H1 (cell line): ENCODE measurements around the gene CATSPERD. TPM values are rescaled to one million over a fixed set of nuclear protein-coding genes. Genes with fewer than 3 reads are reported as not detected.

ENCODE experiments used
- CHD1 ChIP-seq: IDR thresholded peaks from 2 replicates; pipeline ENCODE4 v1.6.1; 2012; ENCODE audit warnings: low read depth, low read length, improper control_type of control experiment
- HDAC6 ChIP-seq: IDR thresholded peaks from one replicate; pipeline ENCODE4 v1.7.1; 2012; ENCODE audit warnings: low read depth, mild to moderate bottlenecking, inconsistent platforms, low read length, moderate library complexity
- KDM1A ChIP-seq: fragments of 200-600, 300-600 bp; sonication (generic); IDR thresholded peaks from 2 replicates; pipeline ENCODE4 v1.7.1; 2016; ENCODE audit warnings: mild to moderate bottlenecking, low read length, borderline replicate concordance
- POLR2A ChIP-seq, 2 experiments: IDR thresholded peaks; 1 replicate in 1 of 2; 2 replicates in 1 of 2; pipeline ENCODE4 v1.6.1; 2011; ENCODE audit warnings: low read depth in 2 of 2, low read length in 2 of 2, mild to moderate bottlenecking in 2 of 2; ENCODE audit errors: control extremely low read depth in 1 of 2
- POLR2AphosphoS5 ChIP-seq: IDR thresholded peaks from 2 replicates; pipeline ENCODE4 v1.6.1; 2011; ENCODE audit warnings: low read depth, low read length
- RFX5 ChIP-seq: IDR thresholded peaks from 2 replicates; pipeline ENCODE4 v1.6.1; 2011; ENCODE audit warnings: low read depth, low read length, improper control_type of control experiment, borderline replicate concordance
- SP4 ChIP-seq: IDR thresholded peaks from 2 replicates; pipeline ENCODE4 v1.6.1; 2012; ENCODE audit warnings: low read length, inconsistent platforms
- YY1 ChIP-seq: IDR thresholded peaks from 2 replicates; pipeline ENCODE4 v1.6.1; 2011; ENCODE audit warnings: low read depth, mild to moderate bottlenecking, low read length
- polyA plus RNA-seq, 7 experiments: library from polyadenylated mRNA; depleted of rRNA in 3 of 7; stranded (reverse) in 5 of 7; unstranded in 2 of 7; fragments of >200 nt in 5 of 7; fragments of 200-250 nt in 2 of 7; gene quantifications; 1 replicate in 5 of 7; 2 replicates in 1 of 7; 4 replicates in 1 of 7; pipeline versions ENCODE4 v1.2.1 to v1.2.3, GENCODE V29; 2011 to 2013; ENCODE audit warnings: missing spikeins in 2 of 7, mixed read lengths in 2 of 7
- total RNA-seq: library from RNA; stranded (reverse); fragmentation: NEBNext Ultra II Directional; extraction: Animal tissue kit (Norgen Biotek cat#: 25700); gene quantifications from 2 replicates; pipeline ENCODE4 v1.2.1, GENCODE V29; 2021
- TF ChIP-seq, protein P1 (sequence below): fragments of 300-600 bp; sonication (generic); IDR thresholded peaks from 2 replicates; pipeline ENCODE4 v1.7.1; 2012; ENCODE audit warnings: low read length, moderate library complexity, mild to moderate bottlenecking, inconsistent platforms; ENCODE audit not compliant: insufficient replicate concordance
- TF ChIP-seq, protein P2 (sequence below): IDR thresholded peaks from 2 replicates; pipeline ENCODE4 v1.6.1; 2012; ENCODE audit warnings: low read length, inconsistent platforms

Gene CATSPERD
- total and polyA plus RNA-seq, 2 of the 8 experiments (the other 6 are each of a cell fraction or from before 2014, with no cell fraction given) = 0.12 TPM; not detected in 1

DNA sequence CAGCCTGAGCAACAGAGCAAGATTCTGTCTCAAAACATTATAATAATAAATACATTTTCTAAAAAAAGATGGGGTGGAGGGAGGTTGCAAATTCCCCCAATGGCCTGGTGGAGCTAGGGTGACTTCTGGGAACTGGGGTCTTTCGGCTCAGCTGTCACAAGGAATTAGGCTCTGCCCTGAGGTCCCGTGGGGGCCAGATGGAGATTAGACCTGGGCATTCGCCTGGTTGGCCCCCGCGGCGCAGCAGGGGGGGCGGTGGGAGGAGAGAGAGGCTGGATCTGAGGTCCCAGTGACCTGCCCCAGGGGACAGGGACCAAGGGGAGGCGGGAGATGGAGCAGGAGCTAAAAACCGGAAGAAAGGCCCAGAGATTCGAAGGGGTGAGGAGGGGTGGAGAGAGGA is 104.3 kb downstream of the CATSPERD start (continued):
- TF ChIP-seq, protein P1, sequence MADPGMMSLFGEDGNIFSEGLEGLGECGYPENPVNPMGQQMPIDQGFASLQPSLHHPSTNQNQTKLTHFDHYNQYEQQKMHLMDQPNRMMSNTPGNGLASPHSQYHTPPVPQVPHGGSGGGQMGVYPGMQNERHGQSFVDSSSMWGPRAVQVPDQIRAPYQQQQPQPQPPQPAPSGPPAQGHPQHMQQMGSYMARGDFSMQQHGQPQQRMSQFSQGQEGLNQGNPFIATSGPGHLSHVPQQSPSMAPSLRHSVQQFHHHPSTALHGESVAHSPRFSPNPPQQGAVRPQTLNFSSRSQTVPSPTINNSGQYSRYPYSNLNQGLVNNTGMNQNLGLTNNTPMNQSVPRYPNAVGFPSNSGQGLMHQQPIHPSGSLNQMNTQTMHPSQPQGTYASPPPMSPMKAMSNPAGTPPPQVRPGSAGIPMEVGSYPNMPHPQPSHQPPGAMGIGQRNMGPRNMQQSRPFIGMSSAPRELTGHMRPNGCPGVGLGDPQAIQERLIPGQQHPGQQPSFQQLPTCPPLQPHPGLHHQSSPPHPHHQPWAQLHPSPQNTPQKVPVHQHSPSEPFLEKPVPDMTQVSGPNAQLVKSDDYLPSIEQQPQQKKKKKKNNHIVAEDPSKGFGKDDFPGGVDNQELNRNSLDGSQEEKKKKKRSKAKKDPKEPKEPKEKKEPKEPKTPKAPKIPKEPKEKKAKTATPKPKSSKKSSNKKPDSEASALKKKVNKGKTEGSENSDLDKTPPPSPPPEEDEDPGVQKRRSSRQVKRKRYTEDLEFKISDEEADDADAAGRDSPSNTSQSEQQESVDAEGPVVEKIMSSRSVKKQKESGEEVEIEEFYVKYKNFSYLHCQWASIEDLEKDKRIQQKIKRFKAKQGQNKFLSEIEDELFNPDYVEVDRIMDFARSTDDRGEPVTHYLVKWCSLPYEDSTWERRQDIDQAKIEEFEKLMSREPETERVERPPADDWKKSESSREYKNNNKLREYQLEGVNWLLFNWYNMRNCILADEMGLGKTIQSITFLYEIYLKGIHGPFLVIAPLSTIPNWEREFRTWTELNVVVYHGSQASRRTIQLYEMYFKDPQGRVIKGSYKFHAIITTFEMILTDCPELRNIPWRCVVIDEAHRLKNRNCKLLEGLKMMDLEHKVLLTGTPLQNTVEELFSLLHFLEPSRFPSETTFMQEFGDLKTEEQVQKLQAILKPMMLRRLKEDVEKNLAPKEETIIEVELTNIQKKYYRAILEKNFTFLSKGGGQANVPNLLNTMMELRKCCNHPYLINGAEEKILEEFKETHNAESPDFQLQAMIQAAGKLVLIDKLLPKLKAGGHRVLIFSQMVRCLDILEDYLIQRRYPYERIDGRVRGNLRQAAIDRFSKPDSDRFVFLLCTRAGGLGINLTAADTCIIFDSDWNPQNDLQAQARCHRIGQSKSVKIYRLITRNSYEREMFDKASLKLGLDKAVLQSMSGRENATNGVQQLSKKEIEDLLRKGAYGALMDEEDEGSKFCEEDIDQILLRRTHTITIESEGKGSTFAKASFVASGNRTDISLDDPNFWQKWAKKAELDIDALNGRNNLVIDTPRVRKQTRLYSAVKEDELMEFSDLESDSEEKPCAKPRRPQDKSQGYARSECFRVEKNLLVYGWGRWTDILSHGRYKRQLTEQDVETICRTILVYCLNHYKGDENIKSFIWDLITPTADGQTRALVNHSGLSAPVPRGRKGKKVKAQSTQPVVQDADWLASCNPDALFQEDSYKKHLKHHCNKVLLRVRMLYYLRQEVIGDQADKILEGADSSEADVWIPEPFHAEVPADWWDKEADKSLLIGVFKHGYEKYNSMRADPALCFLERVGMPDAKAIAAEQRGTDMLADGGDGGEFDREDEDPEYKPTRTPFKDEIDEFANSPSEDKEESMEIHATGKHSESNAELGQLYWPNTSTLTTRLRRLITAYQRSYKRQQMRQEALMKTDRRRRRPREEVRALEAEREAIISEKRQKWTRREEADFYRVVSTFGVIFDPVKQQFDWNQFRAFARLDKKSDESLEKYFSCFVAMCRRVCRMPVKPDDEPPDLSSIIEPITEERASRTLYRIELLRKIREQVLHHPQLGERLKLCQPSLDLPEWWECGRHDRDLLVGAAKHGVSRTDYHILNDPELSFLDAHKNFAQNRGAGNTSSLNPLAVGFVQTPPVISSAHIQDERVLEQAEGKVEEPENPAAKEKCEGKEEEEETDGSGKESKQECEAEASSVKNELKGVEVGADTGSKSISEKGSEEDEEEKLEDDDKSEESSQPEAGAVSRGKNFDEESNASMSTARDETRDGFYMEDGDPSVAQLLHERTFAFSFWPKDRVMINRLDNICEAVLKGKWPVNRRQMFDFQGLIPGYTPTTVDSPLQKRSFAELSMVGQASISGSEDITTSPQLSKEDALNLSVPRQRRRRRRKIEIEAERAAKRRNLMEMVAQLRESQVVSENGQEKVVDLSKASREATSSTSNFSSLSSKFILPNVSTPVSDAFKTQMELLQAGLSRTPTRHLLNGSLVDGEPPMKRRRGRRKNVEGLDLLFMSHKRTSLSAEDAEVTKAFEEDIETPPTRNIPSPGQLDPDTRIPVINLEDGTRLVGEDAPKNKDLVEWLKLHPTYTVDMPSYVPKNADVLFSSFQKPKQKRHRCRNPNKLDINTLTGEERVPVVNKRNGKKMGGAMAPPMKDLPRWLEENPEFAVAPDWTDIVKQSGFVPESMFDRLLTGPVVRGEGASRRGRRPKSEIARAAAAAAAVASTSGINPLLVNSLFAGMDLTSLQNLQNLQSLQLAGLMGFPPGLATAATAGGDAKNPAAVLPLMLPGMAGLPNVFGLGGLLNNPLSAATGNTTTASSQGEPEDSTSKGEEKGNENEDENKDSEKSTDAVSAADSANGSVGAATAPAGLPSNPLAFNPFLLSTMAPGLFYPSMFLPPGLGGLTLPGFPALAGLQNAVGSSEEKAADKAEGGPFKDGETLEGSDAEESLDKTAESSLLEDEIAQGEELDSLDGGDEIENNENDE = no peak
- TF ChIP-seq SP4 (no peak), CHD1 (no peak), YY1 (no peak), POLR2A (IDR thresholded peaks at IDR 0.05; ENCODE audit: control extremely low read depth in 1 of 2, low read depth in 2 of 2, low read length in 2 of 2) (no peak), KDM1A (no peak), POLR2AphosphoS5 (no peak), RFX5 (no peak), HDAC6 (no peak)
- TF ChIP-seq, protein P2, sequence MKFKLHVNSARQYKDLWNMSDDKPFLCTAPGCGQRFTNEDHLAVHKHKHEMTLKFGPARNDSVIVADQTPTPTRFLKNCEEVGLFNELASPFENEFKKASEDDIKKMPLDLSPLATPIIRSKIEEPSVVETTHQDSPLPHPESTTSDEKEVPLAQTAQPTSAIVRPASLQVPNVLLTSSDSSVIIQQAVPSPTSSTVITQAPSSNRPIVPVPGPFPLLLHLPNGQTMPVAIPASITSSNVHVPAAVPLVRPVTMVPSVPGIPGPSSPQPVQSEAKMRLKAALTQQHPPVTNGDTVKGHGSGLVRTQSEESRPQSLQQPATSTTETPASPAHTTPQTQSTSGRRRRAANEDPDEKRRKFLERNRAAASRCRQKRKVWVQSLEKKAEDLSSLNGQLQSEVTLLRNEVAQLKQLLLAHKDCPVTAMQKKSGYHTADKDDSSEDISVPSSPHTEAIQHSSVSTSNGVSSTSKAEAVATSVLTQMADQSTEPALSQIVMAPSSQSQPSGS = no peak
- TF ChIP-seq, all 59 proteins: peak for 0
